Activated CD8-positive, alpha-beta memory T cell treated with anti-CD3 and anti-CD28 coated beads for 4 hours (primary cell): ENCODE measurements around the gene POGK.

ENCODE experiments used
- DNase-seq, 2 donors: peaks; one replicate each; pipeline ENCODE4 v3.0.0-alpha.2; 2020; ENCODE audit warnings: low read depth in 2 of 2

POGK gene

DNA sequence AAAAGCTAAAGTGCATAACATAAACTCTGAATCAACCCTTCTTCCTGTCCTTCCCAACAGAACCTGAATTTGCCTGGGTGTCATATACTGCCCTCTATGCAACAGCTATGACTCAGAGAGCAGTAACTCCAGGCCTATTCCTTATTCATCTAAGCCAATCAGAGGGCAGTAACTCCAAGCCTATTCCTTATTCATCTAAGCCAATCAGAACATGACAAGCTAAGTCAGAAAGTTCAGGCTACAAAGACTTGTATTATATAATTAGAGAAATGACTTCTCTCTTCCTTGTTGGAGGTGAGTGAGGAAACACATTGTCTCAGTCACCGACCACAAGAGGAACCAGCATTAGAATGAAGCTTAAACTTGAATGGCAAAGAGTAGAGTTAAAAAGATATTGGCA is 63.0 kb downstream of the POGK start:
- no peak for DNase-seq

- DNase-seq = no peak
Observed at GRCh38 chr1:166903232-166903631, 64.0 kb downstream of the POGK start.

- no peak for DNase-seq
Observed at GRCh38 chr1:166905136-166905535, 65.9 kb downstream of the POGK start.

DNA sequence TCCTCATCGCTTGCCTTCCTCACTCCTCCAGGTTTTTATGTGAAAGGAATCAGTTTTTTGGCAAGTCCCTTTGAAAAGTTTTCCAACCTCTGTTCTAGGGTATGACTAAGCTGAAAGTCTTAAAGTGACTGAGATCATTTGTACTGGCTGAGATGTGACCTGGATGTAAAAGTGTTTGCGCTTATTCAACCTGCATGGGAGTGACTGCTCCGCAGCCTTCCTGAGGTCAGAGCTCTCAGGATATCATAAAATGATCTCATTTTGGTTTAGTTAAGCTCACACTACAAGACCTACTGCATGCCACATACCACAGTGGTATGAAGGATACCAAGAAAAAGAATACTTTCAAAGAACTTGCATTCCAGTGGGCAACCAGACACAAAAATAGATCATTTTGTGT is 66.6 kb downstream of the POGK start:
- no peak for DNase-seq
